ENCODE results near the gene CNBP.

Gene CNBP

GRCh38 chr3:129118745-129119144, 65.0 kb downstream of the CNBP start:
- TF ChIP-seq FOXP2 (optimal IDR thresholded peaks at IDR 0.05; ENCODE audit: borderline replicate concordance, extremely low read depth, extremely low read length, insufficient read depth), result no peak
- no peak for TF ChIP-seq POLR2AphosphoS5 (IDR thresholded peaks at IDR 0.05; ENCODE audit: low read depth, low read length)
- no peak for TF ChIP-seq SIN3A (IDR thresholded peaks at IDR 0.05; ENCODE audit: borderline replicate concordance, insufficient read depth, low read length)

All from PFSK-1 (cell line).